Tibial nerve (tissue), 3 donors: ENCODE measurements around the gene FHAD1.

Experiments
- POLR2A ChIP-seq, 2 donors: fragments of 450-650 bp; IDR thresholded peaks; one replicate each; pipeline ENCODE4 v1.6.1; 2017; ENCODE audit warnings: antibody characterized with exemption in 2 of 2, mild to moderate bottlenecking in 2 of 2, moderate library complexity in 2 of 2
- TF ChIP-seq, protein P1 (sequence below), 5 experiments: fragments of 200-600 bp in 3 of 5; fragments of 450-650 bp in 2 of 5; sonication (generic) in 3 of 5; IDR thresholded peaks; one replicate each; pipeline ENCODE4 v1.5.1; 2016 to 2019; ENCODE audit warnings: antibody characterized with exemption in 5 of 5, mild to moderate bottlenecking in 3 of 5, moderate library complexity in 2 of 5

DNA sequence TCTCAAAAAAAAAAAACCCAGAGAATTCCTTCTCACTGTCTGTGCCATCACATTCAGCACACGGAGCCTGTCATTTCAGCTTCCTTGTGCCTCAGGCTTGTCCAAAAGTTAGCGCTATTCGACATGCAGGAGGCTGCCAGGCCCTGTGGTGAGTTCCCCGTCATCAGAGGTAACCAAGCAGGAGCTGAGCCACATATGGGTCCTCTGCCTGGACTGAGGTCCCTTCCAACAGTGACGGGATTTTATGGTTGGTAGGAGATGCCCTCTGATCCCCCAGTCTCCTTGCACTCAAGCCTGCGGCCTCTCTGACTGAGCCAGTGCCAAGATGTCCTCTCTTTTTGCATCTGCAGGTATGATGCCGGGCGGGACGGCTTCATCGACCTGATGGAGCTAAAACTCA is 178.5 kb downstream of the FHAD1 start:
- TF ChIP-seq, protein P1, sequence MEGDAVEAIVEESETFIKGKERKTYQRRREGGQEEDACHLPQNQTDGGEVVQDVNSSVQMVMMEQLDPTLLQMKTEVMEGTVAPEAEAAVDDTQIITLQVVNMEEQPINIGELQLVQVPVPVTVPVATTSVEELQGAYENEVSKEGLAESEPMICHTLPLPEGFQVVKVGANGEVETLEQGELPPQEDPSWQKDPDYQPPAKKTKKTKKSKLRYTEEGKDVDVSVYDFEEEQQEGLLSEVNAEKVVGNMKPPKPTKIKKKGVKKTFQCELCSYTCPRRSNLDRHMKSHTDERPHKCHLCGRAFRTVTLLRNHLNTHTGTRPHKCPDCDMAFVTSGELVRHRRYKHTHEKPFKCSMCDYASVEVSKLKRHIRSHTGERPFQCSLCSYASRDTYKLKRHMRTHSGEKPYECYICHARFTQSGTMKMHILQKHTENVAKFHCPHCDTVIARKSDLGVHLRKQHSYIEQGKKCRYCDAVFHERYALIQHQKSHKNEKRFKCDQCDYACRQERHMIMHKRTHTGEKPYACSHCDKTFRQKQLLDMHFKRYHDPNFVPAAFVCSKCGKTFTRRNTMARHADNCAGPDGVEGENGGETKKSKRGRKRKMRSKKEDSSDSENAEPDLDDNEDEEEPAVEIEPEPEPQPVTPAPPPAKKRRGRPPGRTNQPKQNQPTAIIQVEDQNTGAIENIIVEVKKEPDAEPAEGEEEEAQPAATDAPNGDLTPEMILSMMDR (IDR thresholded peaks at IDR 0.05): no peak
- TF ChIP-seq POLR2A (IDR thresholded peaks at IDR 0.05): no peak
